PC-9 (cell line): ENCODE measurements around the gene PRKG1.

Source experiments
- EZH2 ChIP-seq: fragments of 200-600 bp; sonication (generic); IDR thresholded peaks from 2 replicates; pipeline ENCODE4 v1.8.0; 2017; ENCODE audit warnings: antibody characterized with exemption, low read depth
- TF ChIP-seq, protein P1 (sequence below): fragments of 200-600 bp; sonication (generic); conservative IDR thresholded peaks from 2 replicates; pipeline ENCODE4 v1.6.1; 2017; ENCODE audit warnings: mixed run types, antibody characterized with exemption, mild to moderate bottlenecking, moderate library complexity

DNA sequence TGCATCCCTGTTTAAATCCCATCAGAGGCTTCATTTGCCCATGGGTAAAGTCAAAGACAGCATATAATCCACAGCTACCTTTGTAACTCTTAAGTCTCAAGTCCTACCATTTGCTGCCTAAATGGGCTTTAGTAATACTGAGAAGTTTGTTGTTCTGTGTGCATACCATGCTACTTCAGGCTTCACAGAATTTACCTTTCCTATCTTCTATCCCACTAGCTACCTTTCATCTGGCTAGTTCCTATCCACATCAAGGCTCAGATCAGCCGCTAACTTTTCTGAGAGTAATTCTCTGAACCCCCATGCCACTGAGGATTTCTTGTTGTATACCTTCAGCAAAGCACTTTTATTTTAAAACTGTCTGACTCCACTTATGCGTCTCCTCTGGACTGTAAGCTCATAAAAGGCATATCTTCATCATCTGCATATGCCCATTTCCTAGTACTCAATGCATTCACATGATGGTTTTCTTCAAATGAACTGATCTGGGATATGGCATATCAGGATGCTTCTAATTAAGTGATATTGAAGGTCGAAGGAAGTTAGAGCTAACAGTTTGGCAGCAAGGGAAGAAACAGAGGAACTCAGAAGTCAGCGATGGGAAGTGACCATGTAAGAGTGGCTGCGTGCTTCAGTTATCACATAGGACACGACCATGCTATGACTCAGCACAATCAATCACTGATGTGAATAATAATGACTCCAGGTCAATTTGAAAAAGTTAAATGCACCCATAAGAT lies 955.9 kb downstream of the PRKG1 start:
- TF ChIP-seq, protein P1, sequence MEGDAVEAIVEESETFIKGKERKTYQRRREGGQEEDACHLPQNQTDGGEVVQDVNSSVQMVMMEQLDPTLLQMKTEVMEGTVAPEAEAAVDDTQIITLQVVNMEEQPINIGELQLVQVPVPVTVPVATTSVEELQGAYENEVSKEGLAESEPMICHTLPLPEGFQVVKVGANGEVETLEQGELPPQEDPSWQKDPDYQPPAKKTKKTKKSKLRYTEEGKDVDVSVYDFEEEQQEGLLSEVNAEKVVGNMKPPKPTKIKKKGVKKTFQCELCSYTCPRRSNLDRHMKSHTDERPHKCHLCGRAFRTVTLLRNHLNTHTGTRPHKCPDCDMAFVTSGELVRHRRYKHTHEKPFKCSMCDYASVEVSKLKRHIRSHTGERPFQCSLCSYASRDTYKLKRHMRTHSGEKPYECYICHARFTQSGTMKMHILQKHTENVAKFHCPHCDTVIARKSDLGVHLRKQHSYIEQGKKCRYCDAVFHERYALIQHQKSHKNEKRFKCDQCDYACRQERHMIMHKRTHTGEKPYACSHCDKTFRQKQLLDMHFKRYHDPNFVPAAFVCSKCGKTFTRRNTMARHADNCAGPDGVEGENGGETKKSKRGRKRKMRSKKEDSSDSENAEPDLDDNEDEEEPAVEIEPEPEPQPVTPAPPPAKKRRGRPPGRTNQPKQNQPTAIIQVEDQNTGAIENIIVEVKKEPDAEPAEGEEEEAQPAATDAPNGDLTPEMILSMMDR, result no peak
- no peak for TF ChIP-seq EZH2
